Measurements from ENCODE around the gene NRSN1. TPM values are rescaled to one million over a fixed set of nuclear protein-coding genes. Genes with fewer than 3 reads are reported as not detected.

NRSN1 gene
- total and polyA plus RNA-seq, 2 of the 13 experiments (the other 11 are each of a cell fraction or from before 2014, with no cell fraction given) = not detected

DNA sequence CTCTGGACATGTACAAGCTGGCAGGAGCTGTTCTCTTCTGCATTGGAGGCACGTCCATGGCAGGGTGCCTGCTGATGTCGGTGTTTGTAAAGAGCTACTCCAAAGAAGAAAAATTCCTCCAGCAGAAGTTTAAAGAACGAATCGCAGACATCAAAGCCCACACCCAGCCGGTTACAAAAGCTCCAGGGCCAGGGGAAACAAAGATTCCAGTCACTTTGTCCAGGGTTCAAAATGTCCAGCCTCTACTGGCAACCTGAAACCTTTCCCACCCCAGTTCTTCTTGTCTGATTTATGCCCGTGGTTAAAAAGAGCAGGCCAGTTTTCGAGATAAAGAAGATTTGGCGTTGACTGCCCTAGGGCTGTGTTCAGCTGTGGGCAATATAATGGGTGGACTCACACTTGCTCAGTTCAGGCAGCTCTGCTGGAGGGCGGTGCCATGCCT is 19.7 kb downstream of the NRSN1 start (continued):
- TF ChIP-seq SNAI1 (CRISPR knock-in tag; IDR thresholded peaks at IDR 0.05; ENCODE audit: borderline replicate concordance) (no peak), ONECUT2 (CRISPR knock-in tag; IDR thresholded peaks at IDR 0.05) (no peak), ZFX (CRISPR knock-in tag; IDR thresholded peaks at IDR 0.05; ENCODE audit: low read depth) (0 out of 2 replicates have a peak, but pooled peaks have one; percentile 24), CREBL2 (CRISPR knock-in tag; IDR thresholded peaks at IDR 0.05; ENCODE audit: borderline replicate concordance) (no peak), IRF1 (CRISPR knock-in tag; IDR thresholded peaks at IDR 0.05; ENCODE audit: low read depth) (no peak), GABPB1 (CRISPR knock-in tag; IDR thresholded peaks at IDR 0.05) (no peak), RXRB (CRISPR knock-in tag; IDR thresholded peaks at IDR 0.05; ENCODE audit: borderline replicate concordance) (peak; percentile 70; the same call in 1 of the 2 replicates), TCF7 (IDR thresholded peaks at IDR 0.05; ENCODE audit: low read depth) (peak; percentile 97), SRF (IDR thresholded peaks at IDR 0.05; ENCODE audit: low read depth, low read length) (no peak), TARDBP (CRISPR knock-in tag; IDR thresholded peaks at IDR 0.05) (no peak), LRRFIP1 (CRISPR knock-in tag; conservative IDR thresholded peaks at IDR 0.05) (no peak), FOXA1 (IDR thresholded peaks at IDR 0.05) (no peak), FOXA1 (CRISPR knock-in tag; IDR thresholded peaks at IDR 0.05) (no peak; the same call in 1 of the 2 replicates), FOXK1 (CRISPR knock-in tag; IDR thresholded peaks at IDR 0.05; ENCODE audit: borderline replicate concordance, low read depth) (no peak), ZNF331 (CRISPR knock-in tag; IDR thresholded peaks at IDR 0.05) (peak; percentile 65), TFDP1 (CRISPR knock-in tag; IDR thresholded peaks at IDR 0.05; ENCODE audit: borderline replicate concordance) (no peak), FOXO4 (CRISPR knock-in tag; conservative IDR thresholded peaks at IDR 0.05) (no peak), ZFP62 (CRISPR knock-in tag; IDR thresholded peaks at IDR 0.05) (no peak), SMC3 (IDR thresholded peaks at IDR 0.05; ENCODE audit: low read length) (no peak), ZSCAN22 (CRISPR knock-in tag; IDR thresholded peaks at IDR 0.05) (no peak), HMG20B (CRISPR knock-in tag; conservative IDR thresholded peaks at IDR 0.05) (no peak), TRIM22 (IDR thresholded peaks at IDR 0.05) (no peak), ZNF660 (CRISPR knock-in tag; IDR thresholded peaks at IDR 0.05; ENCODE audit: borderline replicate concordance, low read depth) (no peak), ARID2 (CRISPR knock-in tag; IDR thresholded peaks at IDR 0.05; ENCODE audit: borderline replicate concordance) (no peak), NAIF1 (CRISPR knock-in tag; IDR thresholded peaks at IDR 0.05; ENCODE audit: borderline replicate concordance) (no peak; the same call in 1 of the 2 replicates)
